GM21737 (cell line): Measurements from ENCODE around the gene PLXNA2.
A peak's percentile ranks its signal among the peaks of the same experiment; 100 is the strongest.

ENCODE experiments used
- ATAC-seq: cut with Tn5 transposase; IDR thresholded peaks from one replicate; pipeline ENCODE4 v1.9.1; 2021; ENCODE audit warnings: mild to moderate bottlenecking, moderate library complexity; ENCODE audit not compliant: unreplicated experiment

Gene PLXNA2

GRCh38 chr1:208243967-208244916 is at the start of gene PLXNA2:
Gene PLXNA2, minus strand, starts transcription at chr1:208244384. Its CDS starts 26,462 bp downstream, at chr1:208217922.
- peak; percentile 56 for ATAC-seq

- ATAC-seq: no peak
Observed at GRCh38 chr1:208292908-208293307, 48.7 kb upstream of the PLXNA2 start.

- no peak for ATAC-seq
Observed at GRCh38 chr1:208291923-208292711, 47.9 kb upstream of the PLXNA2 start.

GRCh38 chr1:208291129-208291528 is 46.9 kb upstream of the PLXNA2 start:
- ATAC-seq: no peak

GRCh38 chr1:208289716-208290115 is 45.5 kb upstream of the PLXNA2 start:
- no peak for ATAC-seq

GRCh38 chr1:208288495-208288894 is 44.3 kb upstream of the PLXNA2 start:
- ATAC-seq: no peak

- no peak for ATAC-seq
Observed at GRCh38 chr1:208280681-208281450, 36.7 kb upstream of the PLXNA2 start.

- ATAC-seq: no peak
Observed at GRCh38 chr1:208279826-208280588, 35.8 kb upstream of the PLXNA2 start.

GRCh38 chr1:208278638-208279037 is 34.5 kb upstream of the PLXNA2 start:
- no peak for ATAC-seq

GRCh38 chr1:208276757-208277435 is 32.7 kb upstream of the PLXNA2 start:
- no peak for ATAC-seq

- ATAC-seq: no peak
Observed at GRCh38 chr1:208275083-208275482, 30.9 kb upstream of the PLXNA2 start.

GRCh38 chr1:208273386-208274017 is 29.3 kb upstream of the PLXNA2 start:
- ATAC-seq: no peak

GRCh38 chr1:208272713-208273112 is 28.5 kb upstream of the PLXNA2 start:
- no peak for ATAC-seq

- no peak for ATAC-seq
Observed at GRCh38 chr1:208272311-208272710, 28.1 kb upstream of the PLXNA2 start.

- no peak for ATAC-seq
Observed at GRCh38 chr1:208271236-208271635, 27.1 kb upstream of the PLXNA2 start.

- ATAC-seq: no peak
Observed at GRCh38 chr1:208270651-208271141, 26.5 kb upstream of the PLXNA2 start.

- no peak for ATAC-seq
Observed at GRCh38 chr1:208269338-208269666, 25.1 kb upstream of the PLXNA2 start.

GRCh38 chr1:208268541-208269337 is 24.6 kb upstream of the PLXNA2 start:
- ATAC-seq: no peak
